Esophagus squamous epithelium (tissue), 5 donors: ENCODE results near the gene NEUROG1. TPM values are rescaled to one million over a fixed set of nuclear protein-coding genes. Genes with fewer than 3 reads are reported as not detected.

Experiments used
- DNase-seq: peaks from one replicate; lab custom pipeline; 2025; lab: John Stamatoyannopoulos, UW
- H3K27ac ChIP-seq, 4 donors: fragments of 200-600 bp; sonication (generic); one replicate each; pipeline ENCODE4 v1.5.1; 2016 to 2019; ENCODE audit warnings: mild to moderate bottlenecking in 1 of 4
- H3K27me3 ChIP-seq, 4 donors: fragments of 200-600 bp; sonication (generic); 1 replicate in 3 of 4; 2 replicates in 1 of 4; pipeline versions ENCODE4 v1.5.1 to v1.6.0; 2017 to 2021; ENCODE audit warnings: antibody characterized with exemption in 1 of 4
- H3K36me3 ChIP-seq, 3 donors: fragments of 200-600 bp; sonication (generic); one replicate each; pipeline ENCODE4 v1.5.1; 2016 to 2019
- H3K4me1 ChIP-seq, 3 donors: fragments of 200-600 bp; sonication (generic); one replicate each; pipeline ENCODE4 v1.5.1; 2017 to 2019
- H3K4me3 ChIP-seq, 4 donors: fragments of 200-600 bp; sonication (generic); 1 replicate in 3 of 4; 2 replicates in 1 of 4; pipeline ENCODE4 v1.5.1; 2016 to 2019; ENCODE audit warnings: mild to moderate bottlenecking in 2 of 4, moderate library complexity in 1 of 4
- H3K9me3 ChIP-seq, 3 donors: fragments of 200-600 bp; sonication (generic); one replicate each; pipeline ENCODE4 v1.5.1; 2016 to 2019
- CTCF ChIP-seq, 6 experiments: fragments of 450-650 bp in 4 of 6; fragments of 200-600 bp in 2 of 6; sonication (generic) in 2 of 6; IDR thresholded peaks; one replicate each; pipeline ENCODE4 v1.5.1; 2016 to 2019; ENCODE audit warnings: antibody characterized with exemption in 6 of 6, mild to moderate bottlenecking in 4 of 6, moderate library complexity in 4 of 6
- POLR2A ChIP-seq, 4 donors: fragments of 450-650 bp; IDR thresholded peaks; one replicate each; pipeline ENCODE4 v1.6.1; 2017; ENCODE audit warnings: antibody characterized with exemption in 4 of 4, mild to moderate bottlenecking in 4 of 4, moderate library complexity in 3 of 4
- WGBS, 2 donors: methylation state at CpG; one replicate each; pipeline ENCODE4 v1.1.5; 2018; 5-methylcytosine and 5-hydroxymethylcytosine counted together
- intact Hi-C: fragments of 100-400 bp; cut with DNase I; formaldehyde crosslinking; loops from one replicate; pipeline ENCODE4 v1.15.0; 2022
- total RNA-seq, 4 donors: library from RNA; depleted of rRNA; stranded (reverse); fragments of >200 nt; gene quantifications; one replicate each; pipeline ENCODE4 v1.1.0, GENCODE V29; 2016
- donor health status: DM: yes; HTN: yes; CAD: no.

Gene NEUROG1
- total RNA-seq, 4 donors from 2014 or later = not detected

GRCh38 chr5:135492319-135492626, 43.5 kb downstream of the NEUROG1 start:
- no peak for TF ChIP-seq CTCF (IDR thresholded peaks at IDR 0.05)
- no peak for TF ChIP-seq POLR2A (IDR thresholded peaks at IDR 0.05)
- intact Hi-C loops = no loop called here
- Histone ChIP-seq H3K9me3 (no peaks in the 10 kb centered on the region), H3K36me3 (no peaks in the 10 kb centered on the region), H3K4me1 (peaks cover 38 to 94% (median 50%) of the 10 kb centered on the region in 3 donors), H3K4me3 (no peak overlapping the region), H3K27ac (peak overlapping the region in 3 of 4 donors; percentile 71 to 78 (median 72)), H3K27me3 (peaks cover 0 to 51% (median 0%) of the 10 kb centered on the region in 4 donors)
- DNase-seq = no peak
- WGBS, 2 donors = 15% methylated on average over 3 of the region's 3 CpGs; no CpG with 5 or more reads in 1 of the 2 donors

DNA sequence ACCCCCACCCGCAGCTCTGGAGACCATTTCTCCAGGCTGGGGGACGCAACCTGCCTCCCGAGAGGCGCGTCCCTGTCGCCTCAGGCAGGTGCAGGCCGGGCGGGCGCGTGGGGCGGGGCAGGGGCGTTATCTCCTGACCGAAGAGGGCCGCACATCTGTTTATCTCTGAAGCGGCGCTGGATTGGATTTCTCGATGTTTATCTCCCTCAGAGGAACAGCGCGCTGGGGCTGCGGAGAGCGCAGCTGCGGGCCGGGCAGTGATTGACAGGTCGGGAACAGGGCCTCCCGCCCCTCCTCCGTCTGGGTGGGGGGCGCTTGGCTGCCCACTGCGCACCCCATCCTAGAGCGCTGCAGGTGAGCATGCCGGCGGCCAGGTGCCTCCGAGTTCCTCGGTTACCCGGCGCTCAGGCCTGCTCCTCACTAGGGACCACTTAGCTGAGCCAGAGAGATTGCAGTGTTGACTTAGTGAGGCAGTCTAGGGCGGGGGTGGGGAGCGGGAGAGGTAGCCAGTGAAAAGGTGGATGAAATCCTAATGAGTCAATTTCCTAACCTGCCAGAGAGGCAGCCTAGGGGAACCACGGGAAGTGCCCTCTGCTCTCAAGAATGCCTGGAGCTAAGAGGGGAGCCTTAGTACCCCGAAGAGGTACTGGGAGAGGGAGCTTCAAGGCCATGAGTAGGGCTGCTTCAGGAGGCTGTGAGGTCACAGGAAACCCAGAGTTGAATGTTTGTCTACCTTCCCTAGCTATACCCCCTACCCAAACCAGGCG, 44.0 kb downstream of the NEUROG1 start:
- Histone ChIP-seq H3K4me3 (no peak overlapping the region), H3K9me3 (no peaks in the 10 kb centered on the region), H3K4me1 (peaks cover 38 to 89% (median 47%) of the 10 kb centered on the region in 3 donors), H3K36me3 (no peaks in the 10 kb centered on the region), H3K27me3 (peaks cover 0 to 57% (median 0%) of the 10 kb centered on the region in 4 donors), H3K27ac (peak overlapping the region in 3 of 4 donors; percentile 71 to 78 (median 72))
- DNase-seq = no peak
- TF ChIP-seq CTCF (IDR thresholded peaks at IDR 0.05) (no peak), POLR2A (IDR thresholded peaks at IDR 0.05) (no peak)
- intact Hi-C loops = no loop called here
- 30 to 51% methylated on average over 3 to 5 of the region's 40 CpGs for WGBS, 2 donors

DNA sequence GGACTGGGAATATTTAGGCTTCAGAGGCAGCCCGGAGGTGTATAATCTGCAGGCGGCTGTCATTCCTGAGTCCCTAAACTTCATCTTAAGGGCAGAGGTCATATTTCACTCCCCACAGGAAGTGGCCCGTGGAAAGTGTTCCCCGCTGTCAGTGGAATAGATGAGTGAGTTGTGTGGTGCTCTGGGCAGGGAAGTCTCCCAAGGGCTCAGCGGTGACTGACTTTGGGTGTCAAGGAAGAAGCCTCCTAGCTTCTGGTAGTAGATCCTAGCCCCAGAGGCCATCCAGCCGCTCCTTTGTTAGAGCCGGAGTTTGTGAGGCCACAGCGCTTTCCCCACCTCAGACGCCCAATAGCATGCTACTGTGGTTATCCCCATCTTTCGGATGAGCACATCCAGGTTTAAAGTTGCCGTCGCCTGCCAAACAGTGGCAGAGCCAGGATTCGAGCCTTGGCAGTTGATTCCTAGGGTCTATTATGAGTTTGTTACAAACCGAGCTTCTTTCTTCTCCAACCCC, 44.7 kb downstream of the NEUROG1 start:
- TF ChIP-seq POLR2A (IDR thresholded peaks at IDR 0.05) (no peak), CTCF (IDR thresholded peaks at IDR 0.05) (no peak)
- 52 to 61% methylated on average over 5 to 13 of the region's 14 CpGs for WGBS, 2 donors
- Histone ChIP-seq H3K9me3 (no peaks in the 10 kb centered on the region), H3K27ac (no peak overlapping the region), H3K36me3 (no peaks in the 10 kb centered on the region), H3K4me1 (peaks cover 38 to 82% (median 47%) of the 10 kb centered on the region in 3 donors), H3K27me3 (peaks cover 0 to 62% (median 0%) of the 10 kb centered on the region in 4 donors), H3K4me3 (no peak overlapping the region)
- no peak for DNase-seq
- intact Hi-C loops = no loop called here

DNA sequence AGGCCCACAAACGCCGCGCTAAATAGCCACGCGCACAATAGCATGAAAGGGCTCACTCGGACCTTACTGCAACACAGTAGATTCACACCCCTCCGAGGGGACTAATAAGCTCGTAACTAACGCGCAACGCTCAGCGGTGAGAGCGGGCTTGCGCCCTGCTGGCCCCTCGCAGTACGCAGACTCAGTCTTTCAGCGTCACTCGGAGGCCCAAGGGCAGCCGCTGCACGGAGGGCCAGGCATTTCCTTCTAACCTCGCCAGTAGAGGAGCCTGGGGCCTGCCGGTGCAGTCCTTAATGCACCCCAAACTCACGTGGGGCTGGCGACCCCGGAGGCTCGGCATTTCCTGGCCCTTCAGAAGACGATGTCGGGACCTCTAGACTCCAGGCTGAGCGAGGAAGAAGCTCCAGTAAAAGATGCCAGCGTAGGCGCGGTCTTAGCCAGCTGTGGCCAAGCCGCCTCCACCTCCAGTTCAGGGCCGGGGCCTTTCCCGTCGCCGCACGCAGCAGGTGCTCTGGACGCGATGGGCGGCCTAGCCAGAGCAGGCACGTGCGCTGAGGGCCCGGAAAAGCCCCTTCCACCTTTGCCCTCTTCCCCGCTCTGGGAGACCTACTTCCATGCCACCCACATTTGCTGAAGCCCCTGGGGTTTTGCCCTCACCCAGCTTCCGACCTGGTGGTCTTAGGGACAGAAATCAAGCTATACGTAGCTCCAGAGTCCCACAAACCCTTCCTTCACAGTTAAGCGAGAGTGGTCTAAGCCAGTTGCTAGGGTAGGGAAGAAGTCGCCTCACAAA, 45.3 kb downstream of the NEUROG1 start:
- DNase-seq = no peak
- H3K27me3 ChIP-seq = peaks cover 0 to 69% (median 0%) of the 10 kb centered on the region in 4 donors
- no peaks in the 10 kb centered on the region for H3K9me3 ChIP-seq
- no peak overlapping the region for H3K27ac ChIP-seq
- H3K4me3 ChIP-seq = peak overlapping the region in 1 of 4 donors; percentile 58
- no peaks in the 10 kb centered on the region for H3K36me3 ChIP-seq
- WGBS, 2 donors = 29 to 66% methylated on average over 11 to 13 of the region's 49 CpGs
- TF ChIP-seq POLR2A (IDR thresholded peaks at IDR 0.05) = no peak
- TF ChIP-seq CTCF (IDR thresholded peaks at IDR 0.05) = no peak
- intact Hi-C loops = no loop called here
- peaks cover 38 to 77% (median 47%) of the 10 kb centered on the region in 3 donors for H3K4me1 ChIP-seq
